Nephron progenitor cell (in vitro differentiated cells): ENCODE results near the gene ERO1A.

ENCODE experiments used
- DNase-seq: peaks from one replicate; pipeline ENCODE4 v3.0.0; 2021
- H3K27ac Mint-ChIP-seq: 2 replicates; pipeline ENCODE4 v1.8.0; 2021; ENCODE audit warnings: mild to moderate bottlenecking, moderate library complexity, mixed read lengths
- H3K27me3 Mint-ChIP-seq: 2 replicates; pipeline ENCODE4 v1.8.0; 2021; ENCODE audit warnings: mild to moderate bottlenecking, low read depth, mixed read lengths; ENCODE audit not compliant: poor library complexity
- H3K36me3 Mint-ChIP-seq: 2 replicates; pipeline ENCODE4 v1.8.0; 2021; ENCODE audit warnings: low read depth, mixed read lengths
- H3K4me1 Mint-ChIP-seq: 2 replicates; pipeline ENCODE4 v1.8.0; 2021; ENCODE audit warnings: mixed read lengths
- H3K4me3 Mint-ChIP-seq: 2 replicates; pipeline ENCODE4 v1.8.0; 2021; ENCODE audit warnings: mild to moderate bottlenecking, moderate library complexity, mixed read lengths
- H3K9me3 Mint-ChIP-seq: 2 replicates; pipeline ENCODE4 v1.8.0; 2021; ENCODE audit warnings: mild to moderate bottlenecking, moderate library complexity, mixed read lengths
- TF ChIP-seq, protein P1 (sequence below): fragments of 200-600 bp; sonication (generic); IDR thresholded peaks from 2 replicates; pipeline ENCODE4 v1.5.0; 2021; ENCODE audit warnings: antibody characterized with exemption

ERO1A gene

DNA sequence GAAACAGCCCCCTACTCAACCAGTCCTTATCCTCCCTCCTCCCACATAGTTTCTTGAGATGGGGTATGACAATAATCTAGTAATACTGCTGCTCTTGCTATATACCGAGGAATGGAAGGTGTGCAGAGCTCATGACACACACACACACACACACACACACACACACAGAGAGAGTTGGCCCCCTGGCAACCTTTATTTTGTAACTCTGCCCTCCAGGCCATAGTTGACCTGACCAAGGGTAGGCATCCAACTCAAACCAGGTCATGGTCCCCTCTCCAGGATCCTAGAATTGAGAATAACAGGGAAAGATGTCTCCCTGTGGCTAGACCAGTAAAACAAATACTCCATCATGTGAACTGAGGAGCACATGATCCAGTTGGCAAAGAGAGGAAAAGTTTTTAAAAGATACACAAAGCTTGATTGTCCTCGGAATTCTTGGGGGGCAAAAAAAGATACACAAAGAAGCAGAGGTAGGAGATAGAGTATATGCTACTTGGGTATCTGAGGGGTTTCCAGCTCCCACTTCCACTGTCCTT lies 11.3 kb downstream of the ERO1A start:
- peaks cover 14% of the 10 kb centered on the region for H3K36me3 Mint-ChIP-seq
- DNase-seq, result no peak
- no peaks in the 10 kb centered on the region for H3K4me1 Mint-ChIP-seq
- no peaks in the 10 kb centered on the region for H3K9me3 Mint-ChIP-seq
- TF ChIP-seq, protein P1, sequence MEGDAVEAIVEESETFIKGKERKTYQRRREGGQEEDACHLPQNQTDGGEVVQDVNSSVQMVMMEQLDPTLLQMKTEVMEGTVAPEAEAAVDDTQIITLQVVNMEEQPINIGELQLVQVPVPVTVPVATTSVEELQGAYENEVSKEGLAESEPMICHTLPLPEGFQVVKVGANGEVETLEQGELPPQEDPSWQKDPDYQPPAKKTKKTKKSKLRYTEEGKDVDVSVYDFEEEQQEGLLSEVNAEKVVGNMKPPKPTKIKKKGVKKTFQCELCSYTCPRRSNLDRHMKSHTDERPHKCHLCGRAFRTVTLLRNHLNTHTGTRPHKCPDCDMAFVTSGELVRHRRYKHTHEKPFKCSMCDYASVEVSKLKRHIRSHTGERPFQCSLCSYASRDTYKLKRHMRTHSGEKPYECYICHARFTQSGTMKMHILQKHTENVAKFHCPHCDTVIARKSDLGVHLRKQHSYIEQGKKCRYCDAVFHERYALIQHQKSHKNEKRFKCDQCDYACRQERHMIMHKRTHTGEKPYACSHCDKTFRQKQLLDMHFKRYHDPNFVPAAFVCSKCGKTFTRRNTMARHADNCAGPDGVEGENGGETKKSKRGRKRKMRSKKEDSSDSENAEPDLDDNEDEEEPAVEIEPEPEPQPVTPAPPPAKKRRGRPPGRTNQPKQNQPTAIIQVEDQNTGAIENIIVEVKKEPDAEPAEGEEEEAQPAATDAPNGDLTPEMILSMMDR, result no peak
- no peak overlapping the region for H3K27ac Mint-ChIP-seq
- H3K27me3 Mint-ChIP-seq, result no peaks in the 10 kb centered on the region
- H3K4me3 Mint-ChIP-seq, result no peak overlapping the region

GRCh38 chr14:52678591-52678990 lies 16.8 kb downstream of the ERO1A start:
- H3K9me3 Mint-ChIP-seq, result no peaks in the 10 kb centered on the region
- no peaks in the 10 kb centered on the region for H3K27me3 Mint-ChIP-seq
- TF ChIP-seq, protein P1, result peak; percentile 32
- no peak overlapping the region for H3K4me3 Mint-ChIP-seq
- no peak for DNase-seq
- H3K27ac Mint-ChIP-seq, result no peak overlapping the region
- no peaks in the 10 kb centered on the region for H3K4me1 Mint-ChIP-seq
- peaks cover 39% of the 10 kb centered on the region for H3K36me3 Mint-ChIP-seq

DNA sequence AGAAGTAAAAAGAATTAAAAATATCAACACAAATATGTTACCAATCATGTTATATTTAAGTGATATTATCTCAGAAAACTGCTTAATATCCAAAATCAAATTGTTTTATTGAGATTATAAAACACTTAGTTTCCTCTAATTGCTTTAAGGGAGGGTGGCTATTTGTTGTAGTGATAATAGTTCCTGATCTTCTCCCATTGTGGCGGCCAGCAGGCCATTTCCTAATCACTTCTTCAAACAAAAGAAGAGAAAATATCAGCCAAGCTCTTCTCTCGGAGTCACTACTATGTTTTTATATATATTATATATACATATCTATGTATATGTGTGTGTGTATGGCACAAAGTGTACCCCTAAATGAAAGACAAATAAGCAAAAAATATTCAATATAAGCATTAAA lies 31.5 kb downstream of the ERO1A start:
- peak overlapping the region; percentile 15 for H3K27ac Mint-ChIP-seq
- no peaks in the 10 kb centered on the region for H3K4me1 Mint-ChIP-seq
- H3K4me3 Mint-ChIP-seq, result no peak overlapping the region
- H3K36me3 Mint-ChIP-seq, result peaks cover 48% of the 10 kb centered on the region
- DNase-seq, result no peak
- no peaks in the 10 kb centered on the region for H3K9me3 Mint-ChIP-seq
- TF ChIP-seq, protein P1, result no peak
- H3K27me3 Mint-ChIP-seq, result no peaks in the 10 kb centered on the region

DNA sequence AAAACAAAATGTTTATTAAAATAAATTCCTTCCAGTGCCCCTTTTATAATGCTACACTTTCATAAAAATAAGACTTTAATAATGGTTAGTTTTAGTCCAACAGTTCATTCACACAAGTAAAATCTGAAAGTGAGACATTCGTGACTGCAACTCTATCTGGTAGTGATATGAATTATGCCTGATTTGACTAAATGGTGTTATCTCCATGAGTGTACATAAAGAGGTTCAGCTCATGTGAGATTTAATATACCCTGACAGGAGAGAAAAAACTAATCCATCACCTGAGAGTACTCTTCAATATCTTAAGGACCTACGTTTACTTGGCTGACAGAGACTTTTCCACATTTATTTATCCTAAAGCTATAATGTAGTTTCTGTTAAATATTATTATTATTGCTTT lies 34.0 kb downstream of the ERO1A start:
- Mint-ChIP-seq H3K9me3 (no peaks in the 10 kb centered on the region), H3K4me1 (no peaks in the 10 kb centered on the region), H3K27ac (no peak overlapping the region), H3K36me3 (peaks cover 54% of the 10 kb centered on the region), H3K27me3 (no peaks in the 10 kb centered on the region), H3K4me3 (no peak overlapping the region)
- TF ChIP-seq, protein P1, result no peak
- DNase-seq, result no peak

- no peak for DNase-seq
- H3K27ac Mint-ChIP-seq, result no peak overlapping the region
- TF ChIP-seq, protein P1, result no peak
- H3K4me1 Mint-ChIP-seq, result no peaks in the 10 kb centered on the region
- H3K4me3 Mint-ChIP-seq, result no peak overlapping the region
- no peaks in the 10 kb centered on the region for H3K9me3 Mint-ChIP-seq
- no peaks in the 10 kb centered on the region for H3K27me3 Mint-ChIP-seq
- peaks cover 53% of the 10 kb centered on the region for H3K36me3 Mint-ChIP-seq
These were observed 34.5 kb downstream of the ERO1A start for GRCh38 chr14:52660832-52661231.

DNA sequence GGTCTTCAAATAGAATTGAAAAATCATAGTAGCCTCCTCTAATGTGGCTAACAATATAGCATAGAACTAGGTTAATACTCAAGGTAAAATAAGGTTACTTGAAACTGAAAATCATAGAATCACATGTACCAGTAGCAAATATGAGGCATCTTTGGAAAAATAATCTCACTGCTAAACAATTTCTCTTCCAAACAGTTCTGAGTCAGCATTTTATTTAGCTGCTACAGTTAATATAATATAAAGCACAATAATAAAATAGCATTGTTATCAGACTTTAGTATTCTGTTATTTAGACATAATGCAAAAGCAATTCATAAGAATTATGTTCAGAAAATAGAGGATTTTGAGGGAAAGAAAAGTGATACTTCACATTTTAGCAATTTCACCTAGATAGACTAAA lies 35.0 kb downstream of the ERO1A start:
- Mint-ChIP-seq H3K36me3 (peaks cover 48% of the 10 kb centered on the region), H3K9me3 (no peaks in the 10 kb centered on the region), H3K27ac (no peak overlapping the region), H3K27me3 (no peaks in the 10 kb centered on the region), H3K4me1 (no peaks in the 10 kb centered on the region), H3K4me3 (no peak overlapping the region)
- DNase-seq, result no peak
- TF ChIP-seq, protein P1, result no peak
